Measurements from ENCODE around the gene BCR.

GRCh38 chr22:23235425-23235824 lies 55.1 kb downstream of the BCR start:
- TF ChIP-seq CTCF (IDR thresholded peaks at IDR 0.05) (no peak), POLR2A (IDR thresholded peaks at IDR 0.05) (no peak)
